ENCODE results near the gene PLA2G2C.

GRCh38 chr1:20202166-20202565 is 15.8 kb upstream of the PLA2G2C start:
- TF ChIP-seq CTCF (conservative IDR thresholded peaks at IDR 0.05) (no peak), ZFX (IDR thresholded peaks at IDR 0.05) (no peak)
